H1 (cell line): ENCODE data around the gene SEC62. TPM values are rescaled to one million over a fixed set of nuclear protein-coding genes. Genes with fewer than 3 reads are reported as not detected.

Source experiments
- CTCF ChIA-PET: fragments of 300-600 bp; sonication (Branson Sonifier 250); formaldehyde crosslinking; loops from one replicate; lab custom pipeline; 2021; ENCODE audit not compliant: partially characterized antibody; lab: Charles Lee
- POLR2A ChIA-PET: fragments of 300-600 bp; sonication (Branson Sonifier 250); formaldehyde crosslinking; loops from one replicate; lab custom pipeline; 2021; ENCODE audit warnings: inconsistent platforms; ENCODE audit not compliant: partially characterized antibody; lab: Charles Lee
- DNase-seq, 2 experiments: peaks; one replicate each; pipeline versions ENCODE4 v3.0.0 to v3.0.0-alpha.2; 2010 to 2022; ENCODE audit warnings: low spot score in 2 of 2, low read depth in 1 of 2, mixed read lengths in 1 of 2
- FAIRE-seq: peaks from 2 replicates; lab custom pipeline; 2011; peaks lifted over from hg19 to GRCh38; lab: Jason Lieb, UNC
- H2AFZ ChIP-seq: 2 replicates; pipeline ENCODE4 v1.8.1; 2012; ENCODE audit warnings: low read length, inconsistent platforms
- H2AK5ac ChIP-seq: 2 replicates; pipeline ENCODE4 v1.6.1; 2013; ENCODE audit warnings: low read depth, low read length
- H2BK120ac ChIP-seq: replicated peaks from 2 replicates; pipeline ENCODE3; 2013; ENCODE audit warnings: low read depth, low read length, inconsistent platforms
- H2BK12ac ChIP-seq: 2 replicates; pipeline ENCODE4 v1.6.1; 2013; ENCODE audit warnings: low read depth, low read length
- H2BK15ac ChIP-seq: 2 replicates; pipeline ENCODE4 v1.6.1; 2013; ENCODE audit warnings: low read length
- H2BK20ac ChIP-seq: 2 replicates; pipeline ENCODE4 v1.6.1; 2013; ENCODE audit warnings: low read length
- H2BK5ac ChIP-seq: 2 replicates; pipeline ENCODE4 v1.6.1; 2013; ENCODE audit warnings: low read depth, low read length
- H3K14ac ChIP-seq: 2 replicates; pipeline ENCODE4 v1.6.1; 2013; ENCODE audit warnings: inconsistent platforms; ENCODE audit not compliant: insufficient read length
- H3K18ac ChIP-seq: 2 replicates; pipeline ENCODE4 v1.6.1; 2013; ENCODE audit warnings: low read length; ENCODE audit errors: extremely low read depth
- H3K23ac ChIP-seq: 2 replicates; pipeline ENCODE4 v1.6.1; 2013; ENCODE audit warnings: inconsistent platforms; ENCODE audit not compliant: insufficient read length
- H3K23me2 ChIP-seq: 2 replicates; pipeline ENCODE4 v1.6.1; 2013; ENCODE audit warnings: low read depth, low read length
- H3K27ac ChIP-seq: 2 replicates; pipeline ENCODE4 v1.6.1; 2011; ENCODE audit warnings: low read depth, low read length, inconsistent platforms
- H3K27me3 ChIP-seq, 4 experiments: replicated peaks in 1 of 4; 1 replicate in 1 of 4; 2 replicates in 3 of 4; pipeline versions ENCODE4 v1.6.1 to v1.8.1; 2011 to 2013; ENCODE audit warnings: low read length in 3 of 4, mild to moderate bottlenecking in 3 of 4, inconsistent platforms in 2 of 4, mixed read lengths in 2 of 4, moderate library complexity in 1 of 4; ENCODE audit not compliant: control insufficient read depth in 3 of 4, insufficient read depth in 3 of 4; ENCODE audit errors: extremely low read depth in 1 of 4
- H3K36me3 ChIP-seq, 4 experiments: 2 replicates each; pipeline versions ENCODE4 v1.6.1 to v1.8.1; 2011 to 2013; ENCODE audit warnings: mild to moderate bottlenecking in 4 of 4, low read length in 3 of 4, moderate library complexity in 2 of 4, control low read depth in 1 of 4, inconsistent platforms in 1 of 4; ENCODE audit not compliant: insufficient read depth in 4 of 4, control insufficient read depth in 2 of 4
- H3K4ac ChIP-seq: replicated peaks from 2 replicates; pipeline ENCODE3; 2013; ENCODE audit warnings: low read length, low read depth, mixed read lengths, inconsistent platforms; ENCODE audit not compliant: insufficient read length
- H3K4me1 ChIP-seq, 4 experiments: replicated peaks in 1 of 4; 1 replicate in 1 of 4; 2 replicates in 3 of 4; pipeline versions ENCODE4 v1.6.1 to v1.8.1; 2011 to 2013; ENCODE audit warnings: low read length in 3 of 4, inconsistent platforms in 2 of 4, mixed read lengths in 1 of 4; ENCODE audit not compliant: insufficient read depth in 4 of 4, control insufficient read depth in 3 of 4
- H3K4me2 ChIP-seq, 2 experiments: 2 replicates each; pipeline versions ENCODE4 v1.6.1 to v1.8.1; 2011 to 2013; ENCODE audit warnings: low read depth in 2 of 2, low read length in 2 of 2, control low read depth in 1 of 2, inconsistent platforms in 1 of 2, mild to moderate bottlenecking in 1 of 2; ENCODE audit not compliant: insufficient read depth in 1 of 2
- H3K4me3 ChIP-seq, 4 experiments: fragments of 200-600, 300-600 bp in 1 of 4; sonication (generic), shearing (Covaris generic), sonication (Bioruptor Twin) in 1 of 4; 2 replicates each; pipeline versions ENCODE4 v1.5.1 to v1.8.1; 2011 to 2016; ENCODE audit warnings: low read length in 4 of 4, low read depth in 3 of 4, control low read depth in 2 of 4, inconsistent platforms in 2 of 4, mild to moderate bottlenecking in 2 of 4, mixed read lengths in 1 of 4, moderate library complexity in 1 of 4; ENCODE audit not compliant: insufficient read depth in 2 of 4; ENCODE audit errors: extremely low read depth in 1 of 4
- H3K56ac ChIP-seq: replicated peaks from 2 replicates; pipeline ENCODE3; 2013; ENCODE audit warnings: low read depth, mild to moderate bottlenecking, mixed read lengths, low read length, inconsistent platforms; ENCODE audit not compliant: insufficient read length
- H3K79me1 ChIP-seq: 2 replicates; pipeline ENCODE4 v1.6.1; 2013; ENCODE audit warnings: low read depth, low read length, control low read depth
- H3K79me2 ChIP-seq, 2 experiments: 2 replicates each; pipeline versions ENCODE4 v1.6.1 to v1.8.1; 2012 to 2013; ENCODE audit warnings: low read length in 2 of 2, mild to moderate bottlenecking in 2 of 2, inconsistent platforms in 1 of 2; ENCODE audit not compliant: insufficient read depth in 2 of 2, control insufficient read depth in 1 of 2
- H3K9ac ChIP-seq, 4 experiments: replicated peaks in 1 of 4; 1 replicate in 1 of 4; 2 replicates in 3 of 4; pipeline versions ENCODE4 v1.6.1 to v1.8.1; 2011 to 2013; ENCODE audit warnings: low read depth in 3 of 4, low read length in 3 of 4, control low read depth in 2 of 4, mild to moderate bottlenecking in 2 of 4, moderate library complexity in 2 of 4, inconsistent platforms in 1 of 4; ENCODE audit errors: extremely low read depth in 1 of 4
- H3K9me3 ChIP-seq, 2 experiments: 2 replicates each; pipeline versions ENCODE4 v1.6.1 to v1.8.1; 2012 to 2013; ENCODE audit warnings: mild to moderate bottlenecking in 2 of 2, moderate library complexity in 2 of 2, control low read depth in 1 of 2, inconsistent platforms in 1 of 2, low read depth in 1 of 2, low read length in 1 of 2, mixed read lengths in 1 of 2; ENCODE audit not compliant: insufficient read depth in 2 of 2
- H4K20me1 ChIP-seq, 2 experiments: replicated peaks in 1 of 2; 2 replicates each; pipeline versions ENCODE3 to v1.8.1; 2011 to 2013; ENCODE audit warnings: inconsistent platforms in 2 of 2, low read length in 2 of 2, mild to moderate bottlenecking in 1 of 2; ENCODE audit not compliant: insufficient read depth in 2 of 2, control insufficient read depth in 1 of 2
- H4K5ac ChIP-seq: 2 replicates; pipeline ENCODE4 v1.6.1; 2013; ENCODE audit warnings: low read length, low read depth, mixed read lengths, inconsistent platforms; ENCODE audit not compliant: insufficient read length
- H4K8ac ChIP-seq: 2 replicates; pipeline ENCODE4 v1.8.0; 2013; ENCODE audit warnings: mild to moderate bottlenecking, moderate library complexity, low read length, inconsistent platforms; ENCODE audit not compliant: insufficient read depth; ENCODE audit errors: extremely low read depth
- H4K91ac ChIP-seq: replicated peaks from 2 replicates; pipeline ENCODE3; 2013; ENCODE audit warnings: low read length, mixed read lengths, inconsistent platforms; ENCODE audit not compliant: insufficient read length
- ATF3 ChIP-seq: IDR thresholded peaks from 2 replicates; pipeline ENCODE4 v1.6.1; 2011; ENCODE audit warnings: low read depth, mild to moderate bottlenecking, low read length; ENCODE audit not compliant: insufficient read depth
- CTBP2 ChIP-seq: IDR thresholded peaks from 2 replicates; pipeline ENCODE4 v1.7.0; 2011; ENCODE audit warnings: borderline replicate concordance, mild to moderate bottlenecking, moderate library complexity, mixed read lengths, low read length; ENCODE audit not compliant: insufficient read depth, insufficient read length
- MAX ChIP-seq: IDR thresholded peaks from 2 replicates; pipeline ENCODE4 v1.6.1; 2012; ENCODE audit warnings: inconsistent platforms
- WGBS, 2 experiments: shearing (Covaris generic) in 1 of 2; methylation state at CpG; one replicate each; pipeline versions ENCODE4 v1.1.6 to v1.1.7; 2013 to 2015; ENCODE audit warnings: low lambda C conversion rate in 2 of 2, mixed read lengths in 2 of 2, inconsistent platforms in 1 of 2, low coverage in 1 of 2, missing lambda C conversion rate in 1 of 2; ENCODE audit not compliant: insufficient replicate concordance in 2 of 2, insufficient coverage in 1 of 2, insufficient read length in 1 of 2; ENCODE audit errors: extremely low coverage in 1 of 2, missing lambda C conversion rate in 1 of 2; 5-methylcytosine and 5-hydroxymethylcytosine counted together
- polyA plus RNA-seq, 7 experiments: library from polyadenylated mRNA; depleted of rRNA in 3 of 7; stranded (reverse) in 5 of 7; unstranded in 2 of 7; fragments of >200 nt in 5 of 7; fragments of 200-250 nt in 2 of 7; gene quantifications; 1 replicate in 5 of 7; 2 replicates in 1 of 7; 4 replicates in 1 of 7; pipeline versions ENCODE4 v1.2.1 to v1.2.3, GENCODE V29; 2011 to 2013; ENCODE audit warnings: missing spikeins in 2 of 7, mixed read lengths in 2 of 7
- total RNA-seq: library from RNA; stranded (reverse); fragmentation: NEBNext Ultra II Directional; extraction: Animal tissue kit (Norgen Biotek cat#: 25700); gene quantifications from 2 replicates; pipeline ENCODE4 v1.2.1, GENCODE V29; 2021

SEC62 gene
- total and polyA plus RNA-seq, 2 of the 8 experiments (the other 6 are each of a cell fraction or from before 2014, with no cell fraction given) = 67.8 to 113 TPM

GRCh38 chr3:170046269-170047132, 79.9 kb downstream of the SEC62 start:
- Histone ChIP-seq H2BK20ac (no peak overlapping the region), H4K20me1 (peaks cover 0 to 2% of the 10 kb centered on the region in 2 experiments), H3K27me3 (no peaks in the 10 kb centered on the region), H3K4me3 (no peak overlapping the region), H3K36me3 (no peaks in the 10 kb centered on the region), H3K4ac (no peak overlapping the region), H2BK5ac (peak overlapping the region; percentile 37; the same call in 1 of the 2 replicates), H2AFZ (no peak overlapping the region), H4K91ac (no peak overlapping the region), H3K23me2 (no peaks in the 10 kb centered on the region), H3K79me2 (peaks cover 0 to 3% of the 10 kb centered on the region in 2 experiments; a peak in 1 of 4 replicates), H3K4me1 (peaks cover 0 to 3% (median 0%) of the 10 kb centered on the region in 4 experiments; a peak in 1 of 7 replicates), H2BK12ac (no peak overlapping the region), H3K79me1 (peaks cover 3% of the 10 kb centered on the region), H3K56ac (no peak overlapping the region), H2BK15ac (no peak overlapping the region), H3K14ac (no peak overlapping the region), H4K5ac (no peak overlapping the region), H3K4me2 (no peak overlapping the region), H3K9ac (no peak overlapping the region), H4K8ac (no peak overlapping the region), H3K18ac (no peak overlapping the region), H3K9me3 (no peaks in the 10 kb centered on the region), H3K23ac (no peak overlapping the region), H2AK5ac (no peak overlapping the region; the same call in 1 of the 2 replicates), H2BK120ac (no peak overlapping the region), H3K27ac (no peak overlapping the region)
- TF ChIP-seq ATF3 (no peak), CTBP2 (no peak), MAX (no peak)
- 89% methylated on average over 5 of the region's 5 CpGs; no CpG with 5 or more reads in 1 of the 2 experiments for WGBS, 2 experiments
- POLR2A ChIA-PET = no interaction called here
- CTCF ChIA-PET = interaction anchor here (0.6 to 2.0 kb wide), 8 partner anchors 12 to 452 kb away, joined by 3 to 7 read pairs (median 4); no protein-coding TSS in a partner anchor
- no peak for DNase-seq
- FAIRE-seq = no peak
